ENCODE data around the gene QKI. TPM values are rescaled to one million over a fixed set of nuclear protein-coding genes. Genes with fewer than 3 reads are reported as not detected.
A peak's percentile ranks its signal among the peaks of the same experiment; 100 is the strongest.
"Not testable (repeated sequence)": the region's sequence is repeated elsewhere in the genome, so short reads cannot be mapped to it uniquely, and the experiment has no call there.

The QKI gene
- total RNA-seq, 2 experiments from 2014 or later = 58.0 to 59.7 TPM

DNA sequence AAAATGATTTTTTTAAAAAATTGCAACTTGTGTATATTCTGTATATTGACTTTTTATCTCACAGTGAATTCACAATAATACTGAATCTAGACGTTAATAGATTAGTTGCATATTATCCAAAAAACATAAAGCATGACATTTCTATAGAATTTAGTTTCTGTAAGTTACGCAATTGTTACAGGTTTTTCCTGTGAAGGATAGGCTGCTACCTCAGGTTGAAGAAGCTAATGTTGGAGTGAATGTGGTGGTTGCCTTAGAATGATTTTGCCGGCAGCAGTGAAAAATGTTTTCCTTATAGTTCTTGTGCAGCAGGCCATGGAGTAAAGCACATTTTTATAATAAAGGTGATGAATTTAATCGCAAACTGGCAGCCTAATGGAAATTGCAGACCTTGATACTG, 20.5 kb downstream of the QKI start:
- H3K27me3 Mint-ChIP-seq = no peaks in the 10 kb centered on the region
- H3K36me3 Mint-ChIP-seq = peaks cover 10% of the 10 kb centered on the region

GRCh38 chr6:163436843-163437242, 22.3 kb downstream of the QKI start:
- Mint-ChIP-seq H3K27me3 (no peaks in the 10 kb centered on the region), H3K9me3 (peaks cover 2% of the 10 kb centered on the region), H3K4me1 (peaks cover 45% of the 10 kb centered on the region), H3K27ac (no peak overlapping the region), H3K4me3 (no peak overlapping the region), H3K36me3 (peaks cover 12% of the 10 kb centered on the region)
- no peak for DNase-seq

More for the DNA sequence above, 20.5 kb downstream of the QKI start:
- Mint-ChIP-seq H3K4me1 (peaks cover 41% of the 10 kb centered on the region), H3K9me3 (peaks cover 2% of the 10 kb centered on the region), H3K27ac (no peak overlapping the region), H3K4me3 (no peak overlapping the region)
- no peak for DNase-seq

DNA sequence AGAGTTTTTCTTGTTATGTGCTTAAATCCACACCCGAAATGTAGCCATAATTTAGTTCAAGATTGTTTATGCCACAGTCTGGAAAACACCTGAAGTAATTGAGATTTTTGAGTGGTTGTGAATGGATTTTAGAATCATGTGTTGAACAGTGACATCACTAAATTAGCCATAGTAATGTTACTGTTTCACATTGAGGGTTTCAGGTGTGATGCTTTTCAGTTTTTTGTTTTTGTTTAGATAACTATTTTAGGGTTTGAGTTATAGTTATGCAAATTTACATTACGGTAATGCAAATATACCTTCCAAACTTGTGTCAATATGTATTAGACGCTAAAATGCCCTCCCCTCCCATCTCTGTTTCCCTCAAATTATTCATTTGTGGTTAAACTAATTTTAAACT, 22.9 kb downstream of the QKI start:
- H3K4me1 Mint-ChIP-seq = peaks cover 45% of the 10 kb centered on the region

DNA sequence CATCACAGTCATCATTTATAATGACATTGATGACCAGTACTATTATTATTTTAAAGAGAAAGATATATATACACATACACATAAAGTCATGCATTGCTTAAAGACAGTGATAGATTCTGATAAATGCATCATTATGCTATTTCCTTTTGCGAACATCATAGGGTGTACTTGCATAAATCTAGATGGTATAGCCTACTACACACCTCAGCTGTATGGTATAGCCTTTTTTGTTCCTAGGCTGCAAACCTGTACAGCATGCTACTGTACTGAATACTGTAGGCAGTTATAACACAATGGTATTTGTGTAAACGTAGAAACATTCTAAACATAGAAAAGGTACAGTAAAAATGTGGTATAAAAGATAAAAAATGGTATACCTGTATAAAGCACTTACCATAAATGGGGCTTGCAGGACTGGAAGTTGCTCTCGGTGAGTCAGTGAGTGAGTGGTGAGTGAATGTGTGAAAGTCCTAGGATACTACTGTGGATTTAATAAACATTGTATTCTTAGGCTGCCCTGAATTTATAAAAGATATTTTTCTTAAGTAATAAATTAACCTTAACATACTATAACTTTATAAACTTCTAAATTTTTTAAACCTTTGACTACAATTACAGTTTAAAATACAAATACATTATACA, 23.9 kb downstream of the QKI start:
- Mint-ChIP-seq H3K36me3 (peaks cover 10% of the 10 kb centered on the region), H3K27ac (no peak overlapping the region), H3K9me3 (peaks cover 2% of the 10 kb centered on the region), H3K4me3 (no peak overlapping the region), H3K27me3 (no peaks in the 10 kb centered on the region), H3K4me1 (peaks cover 43% of the 10 kb centered on the region)
- no peak for DNase-seq

More for the DNA sequence above, 22.9 kb downstream of the QKI start:
- H3K9me3 Mint-ChIP-seq = peaks cover 2% of the 10 kb centered on the region
- peak overlapping the region; percentile 40 for H3K4me3 Mint-ChIP-seq
- no peak for DNase-seq
- no peaks in the 10 kb centered on the region for H3K27me3 Mint-ChIP-seq
- H3K27ac Mint-ChIP-seq = no peak overlapping the region
- peaks cover 12% of the 10 kb centered on the region for H3K36me3 Mint-ChIP-seq

DNA sequence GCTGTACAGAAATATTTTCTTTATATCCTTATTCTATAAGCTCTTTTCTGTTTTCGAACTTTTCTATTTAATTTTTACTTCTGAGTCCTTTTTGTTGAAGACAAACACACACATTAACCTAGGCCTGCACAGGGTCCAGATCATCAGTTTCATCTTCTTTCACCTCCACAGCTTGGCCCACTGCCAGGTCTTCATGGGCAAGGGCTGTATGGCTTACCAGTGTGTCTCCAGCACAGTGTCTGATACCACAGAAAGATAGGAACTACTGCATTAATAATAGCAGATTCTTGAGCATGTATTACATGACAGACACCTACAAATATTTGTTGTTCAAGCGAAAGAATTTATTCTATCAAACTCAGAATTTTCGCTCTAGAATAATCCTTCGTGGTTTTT, 24.4 kb downstream of the QKI start:
- Mint-ChIP-seq H3K9me3 (peaks cover 2% of the 10 kb centered on the region), H3K36me3 (peaks cover 10% of the 10 kb centered on the region), H3K27ac (peak overlapping the region; percentile 38), H3K27me3 (no peaks in the 10 kb centered on the region), H3K4me3 (no peak overlapping the region), H3K4me1 (peaks cover 47% of the 10 kb centered on the region)
- DNase-seq = peak; percentile 40

GRCh38 chr6:163439390-163439789, 24.9 kb downstream of the QKI start:
- not testable (repeated sequence) for H3K27ac Mint-ChIP-seq
- H3K4me1 Mint-ChIP-seq = peaks cover 51% of the 10 kb centered on the region

GRCh38 chr6:163439997-163440396, 25.5 kb downstream of the QKI start:
- Mint-ChIP-seq H3K36me3 (peaks cover 10% of the 10 kb centered on the region), H3K27me3 (no peaks in the 10 kb centered on the region), H3K27ac (peak overlapping the region; percentile 0), H3K4me1 (peaks cover 50% of the 10 kb centered on the region), H3K9me3 (peaks cover 2% of the 10 kb centered on the region), H3K4me3 (no peak overlapping the region)
- DNase-seq = no peak

More at GRCh38 chr6:163439390-163439789, 24.9 kb downstream of the QKI start:
- not testable (repeated sequence) for H3K4me3 Mint-ChIP-seq, H3K27me3 Mint-ChIP-seq, DNase-seq, H3K9me3 Mint-ChIP-seq
- peaks cover 10% of the 10 kb centered on the region for H3K36me3 Mint-ChIP-seq

DNA sequence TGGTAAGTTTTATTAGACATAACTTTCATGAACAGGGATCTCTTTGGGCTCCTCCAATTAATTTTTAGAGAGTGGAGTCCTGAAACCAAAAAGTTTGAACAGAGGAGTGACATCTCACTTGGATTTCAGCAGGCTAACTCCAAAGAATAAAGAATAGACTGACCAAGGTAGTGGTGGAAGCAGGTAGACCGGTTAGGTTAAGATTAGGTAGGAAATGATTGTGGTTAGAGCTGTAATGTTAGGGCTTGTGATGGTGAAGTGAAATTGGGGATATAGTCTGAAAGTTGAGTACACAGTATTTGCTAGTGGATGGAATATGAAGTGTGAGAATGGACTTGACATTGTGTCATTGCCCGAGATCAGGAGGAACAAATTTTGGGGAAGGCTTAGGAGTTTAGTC, 27.8 kb downstream of the QKI start:
- peaks cover 8% of the 10 kb centered on the region for H3K36me3 Mint-ChIP-seq
- peaks cover 2% of the 10 kb centered on the region for H3K9me3 Mint-ChIP-seq
- H3K4me1 Mint-ChIP-seq = peaks cover 40% of the 10 kb centered on the region
- no peaks in the 10 kb centered on the region for H3K27me3 Mint-ChIP-seq
- H3K4me3 Mint-ChIP-seq = no peak overlapping the region
- H3K27ac Mint-ChIP-seq = no peak overlapping the region
- no peak for DNase-seq

- H3K9me3 Mint-ChIP-seq = peaks cover 2% of the 10 kb centered on the region
- DNase-seq = no peak
- no peak overlapping the region for H3K27ac Mint-ChIP-seq
Observed at GRCh38 chr6:163444077-163444476, 29.6 kb downstream of the QKI start.

GRCh38 chr6:163446549-163446948, 32.0 kb downstream of the QKI start:
- Mint-ChIP-seq H3K27me3 (no peaks in the 10 kb centered on the region), H3K4me1 (peaks cover 28% of the 10 kb centered on the region), H3K4me3 (no peak overlapping the region), H3K9me3 (no peaks in the 10 kb centered on the region), H3K36me3 (peaks cover 5% of the 10 kb centered on the region), H3K27ac (no peak overlapping the region)
- DNase-seq = no peak

More at GRCh38 chr6:163444077-163444476, 29.6 kb downstream of the QKI start:
- peaks cover 8% of the 10 kb centered on the region for H3K36me3 Mint-ChIP-seq
- H3K4me3 Mint-ChIP-seq = no peak overlapping the region
- H3K27me3 Mint-ChIP-seq = no peaks in the 10 kb centered on the region
- H3K4me1 Mint-ChIP-seq = peaks cover 31% of the 10 kb centered on the region

GRCh38 chr6:163449076-163449475, 34.6 kb downstream of the QKI start:
- Mint-ChIP-seq H3K9me3 (no peaks in the 10 kb centered on the region), H3K27ac (no peak overlapping the region), H3K4me3 (no peak overlapping the region), H3K27me3 (no peaks in the 10 kb centered on the region), H3K36me3 (peaks cover 5% of the 10 kb centered on the region), H3K4me1 (peaks cover 20% of the 10 kb centered on the region)
- DNase-seq = no peak

DNA sequence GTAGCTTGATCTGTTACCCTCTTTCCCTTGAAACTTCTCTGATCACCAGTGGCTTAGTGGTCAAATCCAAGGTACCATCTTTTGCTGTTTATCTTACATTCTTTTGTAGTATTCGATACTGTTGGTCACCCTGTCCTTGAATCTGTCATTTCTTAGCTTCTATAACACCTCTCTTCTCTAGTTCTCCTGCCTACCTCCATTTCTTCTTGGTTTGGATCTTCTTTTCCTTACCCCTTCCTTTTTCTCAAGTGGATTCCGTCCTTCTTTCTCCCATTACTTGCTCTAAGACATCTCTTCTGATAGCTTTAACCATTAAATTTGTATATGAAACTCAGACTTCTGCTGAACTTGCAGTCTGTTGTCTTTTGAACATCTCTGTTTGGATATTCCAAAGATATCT, 39.9 kb downstream of the QKI start:
- H3K27me3 Mint-ChIP-seq = no peaks in the 10 kb centered on the region
- peaks cover 41% of the 10 kb centered on the region for H3K4me1 Mint-ChIP-seq
- DNase-seq = no peak
- no peaks in the 10 kb centered on the region for H3K9me3 Mint-ChIP-seq
- H3K27ac Mint-ChIP-seq = no peak overlapping the region
- H3K36me3 Mint-ChIP-seq = peaks cover 24% of the 10 kb centered on the region
- H3K4me3 Mint-ChIP-seq = no peak overlapping the region

- no peaks in the 10 kb centered on the region for H3K9me3 Mint-ChIP-seq
- peaks cover 22% of the 10 kb centered on the region for H3K36me3 Mint-ChIP-seq
- no peak overlapping the region for H3K27ac Mint-ChIP-seq
- H3K4me3 Mint-ChIP-seq = no peak overlapping the region
- DNase-seq = no peak
- H3K27me3 Mint-ChIP-seq = no peaks in the 10 kb centered on the region
- H3K4me1 Mint-ChIP-seq = peaks cover 50% of the 10 kb centered on the region
Observed at GRCh38 chr6:163455552-163455951, 41.0 kb downstream of the QKI start.

GRCh38 chr6:163457637-163458561, 43.4 kb downstream of the QKI start:
- DNase-seq = no peak
- Mint-ChIP-seq H3K9me3 (no peaks in the 10 kb centered on the region), H3K4me1 (peaks cover 53% of the 10 kb centered on the region), H3K4me3 (no peak overlapping the region), H3K27me3 (no peaks in the 10 kb centered on the region), H3K36me3 (peaks cover 24% of the 10 kb centered on the region), H3K27ac (peak overlapping the region; percentile 2)

GRCh38 chr6:163459007-163459406, 44.5 kb downstream of the QKI start:
- peaks cover 31% of the 10 kb centered on the region for H3K36me3 Mint-ChIP-seq
- peaks cover 53% of the 10 kb centered on the region for H3K4me1 Mint-ChIP-seq
- H3K9me3 Mint-ChIP-seq = no peaks in the 10 kb centered on the region
- H3K27me3 Mint-ChIP-seq = no peaks in the 10 kb centered on the region
- DNase-seq = no peak
- peak overlapping the region; percentile 96 for H3K27ac Mint-ChIP-seq
- H3K4me3 Mint-ChIP-seq = no peak overlapping the region
